GM19372 (cell line): ENCODE measurements around the gene SMIM1.
"Not testable (repeated sequence)": the region's sequence is repeated elsewhere in the genome, so short reads cannot be mapped to it uniquely, and the experiment has no call there.

Experiments used
- ATAC-seq: cut with Tn5 transposase; IDR thresholded peaks from one replicate; pipeline ENCODE4 v1.9.1; 2021; ENCODE audit warnings: mild to moderate bottlenecking, low read depth, moderate library complexity; ENCODE audit not compliant: unreplicated experiment

The SMIM1 gene

GRCh38 chr1:3789421-3790300, 17.1 kb downstream of the SMIM1 start:
- ATAC-seq: no peak

GRCh38 chr1:3790500-3790923, 18.0 kb downstream of the SMIM1 start:
- no peak for ATAC-seq

GRCh38 chr1:3790952-3791351, 18.4 kb downstream of the SMIM1 start:
- ATAC-seq: no peak

GRCh38 chr1:3795453-3796214, 23.1 kb downstream of the SMIM1 start:
- no peak for ATAC-seq

GRCh38 chr1:3796215-3797061, 23.9 kb downstream of the SMIM1 start, which contains the start of gene LRRC47:
Gene LRRC47, minus strand, starts transcription at chr1:3796498. Its CDS starts 22 bp downstream, at chr1:3796476.
- ATAC-seq: peak; percentile 97

- ATAC-seq: no peak
Observed at GRCh38 chr1:3799976-3800685, 27.6 kb downstream of the SMIM1 start.

- not testable (repeated sequence) for ATAC-seq
Observed at GRCh38 chr1:3800795-3801194, 28.2 kb downstream of the SMIM1 start.

- ATAC-seq: no peak
Observed at GRCh38 chr1:3803905-3804626, 31.5 kb downstream of the SMIM1 start.

GRCh38 chr1:3804627-3804944, 32.0 kb downstream of the SMIM1 start:
- not testable (repeated sequence) for ATAC-seq

- ATAC-seq: no peak
Observed at GRCh38 chr1:3805038-3805437, 32.5 kb downstream of the SMIM1 start.

GRCh38 chr1:3807769-3808168, 35.2 kb downstream of the SMIM1 start:
- ATAC-seq: no peak

GRCh38 chr1:3809680-3810079, 37.1 kb downstream of the SMIM1 start:
- no peak for ATAC-seq

- ATAC-seq: not testable (repeated sequence)
Observed at GRCh38 chr1:3810149-3810761, 37.7 kb downstream of the SMIM1 start.

- no peak for ATAC-seq
Observed at GRCh38 chr1:3811595-3811911, 39.0 kb downstream of the SMIM1 start.

- ATAC-seq: no peak
Observed at GRCh38 chr1:3814065-3814464, 41.5 kb downstream of the SMIM1 start.

- ATAC-seq: no peak
Observed at GRCh38 chr1:3814771-3815561, 42.4 kb downstream of the SMIM1 start.

GRCh38 chr1:3816331-3817137, 44.0 kb downstream of the SMIM1 start:
- ATAC-seq: no peak
